ENCODE measurements around the gene ADGRG6.

DNA sequence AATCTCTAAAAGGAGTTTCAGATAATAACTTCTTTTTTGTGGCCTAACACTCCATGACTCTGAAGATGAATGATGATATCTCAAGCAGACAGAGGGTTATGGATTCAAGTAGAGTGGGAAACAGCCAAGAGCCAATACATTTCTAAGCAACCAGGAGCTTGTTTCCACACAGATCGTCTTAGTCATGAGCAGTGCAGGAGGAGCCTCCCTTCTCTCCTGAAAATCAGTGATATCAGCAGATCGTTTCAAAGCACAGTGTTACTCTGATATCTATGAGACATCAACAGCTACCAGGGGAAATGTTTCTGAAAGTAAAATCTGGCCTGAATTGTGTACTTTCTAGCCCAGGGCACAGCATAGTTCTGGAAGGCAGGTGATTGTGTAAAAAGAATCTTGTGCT, 11.5 kb downstream of the ADGRG6 start:
- TF ChIP-seq, protein P1, sequence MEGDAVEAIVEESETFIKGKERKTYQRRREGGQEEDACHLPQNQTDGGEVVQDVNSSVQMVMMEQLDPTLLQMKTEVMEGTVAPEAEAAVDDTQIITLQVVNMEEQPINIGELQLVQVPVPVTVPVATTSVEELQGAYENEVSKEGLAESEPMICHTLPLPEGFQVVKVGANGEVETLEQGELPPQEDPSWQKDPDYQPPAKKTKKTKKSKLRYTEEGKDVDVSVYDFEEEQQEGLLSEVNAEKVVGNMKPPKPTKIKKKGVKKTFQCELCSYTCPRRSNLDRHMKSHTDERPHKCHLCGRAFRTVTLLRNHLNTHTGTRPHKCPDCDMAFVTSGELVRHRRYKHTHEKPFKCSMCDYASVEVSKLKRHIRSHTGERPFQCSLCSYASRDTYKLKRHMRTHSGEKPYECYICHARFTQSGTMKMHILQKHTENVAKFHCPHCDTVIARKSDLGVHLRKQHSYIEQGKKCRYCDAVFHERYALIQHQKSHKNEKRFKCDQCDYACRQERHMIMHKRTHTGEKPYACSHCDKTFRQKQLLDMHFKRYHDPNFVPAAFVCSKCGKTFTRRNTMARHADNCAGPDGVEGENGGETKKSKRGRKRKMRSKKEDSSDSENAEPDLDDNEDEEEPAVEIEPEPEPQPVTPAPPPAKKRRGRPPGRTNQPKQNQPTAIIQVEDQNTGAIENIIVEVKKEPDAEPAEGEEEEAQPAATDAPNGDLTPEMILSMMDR (IDR thresholded peaks at IDR 0.05): no peak
- TF ChIP-seq POLR2A (IDR thresholded peaks at IDR 0.05): no peak

Measured in body of pancreas (tissue), 4 donors.